GM12878 (cell line): ENCODE results near the gene DEPDC7. TPM values are rescaled to one million over a fixed set of nuclear protein-coding genes. Genes with fewer than 3 reads are reported as not detected.
A peak's percentile ranks its signal among the peaks of the same experiment; 100 is the strongest.

ENCODE experiments used
- ATF3 ChIP-seq: IDR thresholded peaks from 2 replicates; pipeline ENCODE4 v1.6.1; 2011; ENCODE audit warnings: low read depth, mild to moderate bottlenecking, low read length, moderate library complexity, borderline replicate concordance; ENCODE audit errors: extremely low read depth
- ATF7 ChIP-seq: fragments of 450-650 bp; IDR thresholded peaks from 2 replicates; pipeline ENCODE4 v1.6.1; 2016; ENCODE audit warnings: low read depth, mild to moderate bottlenecking
- BCL3 ChIP-seq: IDR thresholded peaks from 2 replicates; pipeline ENCODE4 v1.6.1; 2011; ENCODE audit warnings: borderline replicate concordance, low read depth, mild to moderate bottlenecking, moderate library complexity, low read length; ENCODE audit not compliant: insufficient read depth, poor library complexity, severe bottlenecking
- CREM ChIP-seq: IDR thresholded peaks from 2 replicates; pipeline ENCODE4 v1.6.1; 2014; ENCODE audit warnings: antibody characterized with exemption, low read depth
- EED ChIP-seq: sonication (generic); IDR thresholded peaks from 2 replicates; pipeline ENCODE4 v1.6.1; 2016; ENCODE audit warnings: antibody characterized with exemption, low read depth
- EGR1 ChIP-seq, 2 experiments: IDR thresholded peaks; 1 replicate in 1 of 2; 2 replicates in 1 of 2; pipeline ENCODE4 v1.6.1; 2011 to 2012; ENCODE audit warnings: low read depth in 2 of 2, low read length in 2 of 2, borderline replicate concordance in 1 of 2, mild to moderate bottlenecking in 1 of 2, moderate library complexity in 1 of 2
- ELK1 ChIP-seq: IDR thresholded peaks from 2 replicates; pipeline ENCODE4 v1.6.1; 2012; ENCODE audit warnings: low read depth, low read length, improper control_type of control experiment
- FOS ChIP-seq: IDR thresholded peaks from 3 replicates; pipeline ENCODE4 v1.6.1; 2011; ENCODE audit warnings: borderline replicate concordance; ENCODE audit not compliant: insufficient read length; ENCODE audit errors: extremely low read depth
- FOXK2 ChIP-seq: fragments of 450-650 bp; IDR thresholded peaks from 2 replicates; pipeline ENCODE4 v1.6.1; 2017; ENCODE audit warnings: mild to moderate bottlenecking, moderate library complexity
- FOXM1 ChIP-seq: IDR thresholded peaks from 2 replicates; pipeline ENCODE4 v1.6.1; 2012; ENCODE audit warnings: low read depth, mild to moderate bottlenecking, inconsistent platforms, low read length, moderate library complexity
- HCFC1 ChIP-seq: fragments of 150-350 bp; IDR thresholded peaks from 2 replicates; pipeline ENCODE4 v1.6.1; 2014; ENCODE audit warnings: low read length
- IKZF2 ChIP-seq, 2 experiments: fragments of 450-650 bp; IDR thresholded peaks; 2 replicates each; pipeline ENCODE4 v1.6.1; 2017; ENCODE audit warnings: mild to moderate bottlenecking in 2 of 2, moderate library complexity in 2 of 2
- IRF4 ChIP-seq: IDR thresholded peaks from 2 replicates; pipeline ENCODE4 v1.6.1; 2011; ENCODE audit warnings: low read depth, low read length
- PBX3 ChIP-seq: IDR thresholded peaks from 2 replicates; pipeline ENCODE4 v1.6.1; 2011; ENCODE audit warnings: mild to moderate bottlenecking, low read depth, low read length, moderate library complexity; ENCODE audit not compliant: insufficient replicate concordance
- RB1 ChIP-seq: fragments of 450-650 bp; formaldehyde crosslinking; IDR thresholded peaks from 2 replicates; pipeline ENCODE4 v1.6.1; 2017; ENCODE audit warnings: mild to moderate bottlenecking, borderline replicate concordance
- RCOR1 ChIP-seq: conservative IDR thresholded peaks from 2 replicates; pipeline ENCODE4 v1.6.1; 2012; ENCODE audit warnings: low read depth, low read length, improper control_type of control experiment
- SIN3A ChIP-seq: IDR thresholded peaks from 2 replicates; pipeline ENCODE4 v1.6.1; 2012; ENCODE audit warnings: low read depth, low read length, improper control_type of control experiment
- SP1 ChIP-seq: IDR thresholded peaks from one replicate; pipeline ENCODE4 v1.6.1; 2011; ENCODE audit warnings: low read depth, low read length
- SRF ChIP-seq, 2 experiments: IDR thresholded peaks; 2 replicates each; pipeline ENCODE4 v1.6.1; 2011; ENCODE audit warnings: low read depth in 2 of 2, low read length in 2 of 2, mild to moderate bottlenecking in 1 of 2, moderate library complexity in 1 of 2
- TCF3 ChIP-seq: IDR thresholded peaks from 2 replicates; pipeline ENCODE4 v1.6.1; 2012; ENCODE audit warnings: low read depth, mild to moderate bottlenecking, low read length, borderline replicate concordance; ENCODE audit not compliant: insufficient read depth
- ZBTB4 ChIP-seq: fragments of 450-650 bp; formaldehyde crosslinking; IDR thresholded peaks from 2 replicates; pipeline ENCODE4 v1.4.0; 2022; ENCODE audit warnings: mild to moderate bottlenecking, moderate library complexity
- ZNF207 ChIP-seq: fragments of 450-650 bp; IDR thresholded peaks from 2 replicates; pipeline ENCODE4 v1.6.1; 2014; ENCODE audit warnings: antibody characterized with exemption, mild to moderate bottlenecking, borderline replicate concordance
- polyA plus RNA-seq, 11 experiments: library from polyadenylated mRNA; depleted of rRNA in 4 of 11; unstranded in 6 of 11; stranded (reverse) in 5 of 11; fragments of >200 nt; fragmentation: Nextera tagmentation in 4 of 11; fragmentation: Illumina TruSeq in 1 of 11; extraction: Ambion mirVana in 4 of 11; extraction: Trizol in 1 of 11; gene quantifications; 1 replicate in 1 of 11; 2 replicates in 10 of 11; pipeline versions ENCODE4 v1.2.1 to v1.2.3, GENCODE V29; 2011 to 2016; ENCODE audit warnings: inconsistent platforms in 2 of 11, missing spikeins in 2 of 11, low read depth in 1 of 11
- total RNA-seq, 4 experiments: library from RNA; depleted of rRNA in 3 of 4; stranded (reverse); fragments of >200 nt in 3 of 4; fragmentation: Illumina TruSeq in 1 of 4; extraction: Trizol in 1 of 4; gene quantifications; 2 replicates each; pipeline versions ENCODE4 v1.2.1 to v1.2.3, GENCODE V29; 2013 to 2021

The DEPDC7 gene
- total and polyA plus RNA-seq, 10 of the 15 experiments (the other 5 are each of a cell fraction or from before 2014, with no cell fraction given) = 0.06 to 1.1 (median 0.49) TPM

- TF ChIP-seq FOXK2 (peak; percentile 67), ATF7 (0 out of 2 replicates have a peak, but pooled peaks have one; percentile 10), HCFC1 (peak; percentile 77), SRF (IDR thresholded peaks at IDR 0.05; ENCODE audit: low read depth in 2 of 2, low read length in 2 of 2) (no peak), IRF4 (no peak), FOXM1 (no peak), ZBTB4 (CRISPR knock-in tag) (no peak), SIN3A (no peak; the same call in 1 of the 2 replicates), FOS (no peak), EED (no peak), SP1 (peak; percentile 19), PBX3 (peak; percentile 82), IKZF2 (IDR thresholded peaks at IDR 0.05) (peak in 1 of 2 experiments; percentile 10; a peak in 1 of 4 replicates), ZNF207 (peak; percentile 60; the same call in 1 of the 2 replicates), RB1 (peak; percentile 67; the same call in 1 of the 2 replicates), CREM (peak; percentile 27), ATF3 (no peak), EGR1 (IDR thresholded peaks at IDR 0.05; ENCODE audit: borderline replicate concordance in 1 of 2, low read depth in 2 of 2, low read length in 2 of 2) (no peak), RCOR1 (peak; percentile 90; the same call in 1 of the 2 replicates), TCF3 (peak; percentile 88; the same call in 1 of the 2 replicates), ELK1 (0 out of 2 replicates have a peak, but pooled peaks have one; percentile 31), BCL3 (no peak)
These were observed 23.8 kb downstream of the DEPDC7 start, which contains the start of gene TCP11L1 (continued) for GRCh38 chr11:33039274-33040032.
